ENCODE measurements around the gene MOB3A. TPM values are rescaled to one million over a fixed set of nuclear protein-coding genes. Genes with fewer than 3 reads are reported as not detected.

The MOB3A gene
- polyA plus RNA-seq, 1 of the 3 experiments (the other 2 are of a cell fraction): 24.1 TPM

GRCh38 chr19:2097203-2097885 lies 1.2 kb upstream of the MOB3A start:
- DNase-seq: no peak
- CTCF ChIA-PET: interaction anchor here (1.1 kb wide), 2 partner anchors 13 to 65 kb away, joined by 3 to 4 read pairs; no protein-coding TSS in a partner anchor

GRCh38 chr19:2096480-2097202 lies 515 bp upstream of the MOB3A start, which contains the start of gene IZUMO4:
IZUMO4 (plus strand) TSS chr19:2096915; CDS start chr19:2096946, 31 bp downstream.
- POLR2A ChIA-PET: no interaction called here
- Histone ChIP-seq H3K9me3 (no peaks in the 10 kb centered on the region), H3K27me3 (ENCODE audit: insufficient read depth) (no peaks in the 10 kb centered on the region), H3K79me2 (ENCODE audit: insufficient read depth) (peaks cover 43% of the 10 kb centered on the region), H3K9ac (peak within 1 kb of the TSS; percentile 82), H3K27ac (ENCODE audit: low read depth in 2 of 2, low read length in 1 of 2) (peak within 1 kb of the TSS; percentile 82 to 92), H3K4me2 (peak within 1 kb of the TSS; percentile 96), H3K9me2 (no peaks in the 10 kb centered on the region), H3F3A (replicated peaks; ENCODE audit: insufficient read depth) (peaks cover 10% of the 10 kb centered on the region), H3K36me3 (replicated peaks in 1 of 2; ENCODE audit: control insufficient read depth in 1 of 2, insufficient read depth in 2 of 2, low read length in 1 of 2) (peaks cover 11 to 21% of the 10 kb centered on the region in 2 experiments), H2AFZ (ENCODE audit: low read depth) (peak within 1 kb of the TSS; percentile 80; the same call in 1 of the 2 replicates), H3K4me1 (ENCODE audit: control insufficient read depth in 1 of 2, insufficient read depth in 2 of 2, low read depth in 1 of 2, low read length in 1 of 2) (peaks cover 3 to 17% of the 10 kb centered on the region in 2 experiments; a peak in 1 of 4 replicates), H3K4me3 (ENCODE audit: low read depth in 2 of 2, low read length in 1 of 2) (peak within 1 kb of the TSS; percentile 56 to 92), H4K20me1 (ENCODE audit: insufficient read depth) (no peaks in the 10 kb centered on the region)
- CTCF ChIA-PET: interaction anchor here (1.1 to 2.1 kb wide), 4 partner anchors 14 to 167 kb away, joined by 4 to 7 read pairs (median 6); no protein-coding TSS in a partner anchor
- 0% methylated on average over 10 of the region's 70 CpGs for WGBS (ENCODE audit: low lambda C conversion rate)
- peak; percentile 99 for DNase-seq
- TF ChIP-seq NFIC (IDR thresholded peaks at IDR 0.05; ENCODE audit: borderline replicate concordance) (no peak), MXI1 (IDR thresholded peaks at IDR 0.05; ENCODE audit: low read depth, low read length) (peak; percentile 94), USF1 (IDR thresholded peaks at IDR 0.05; ENCODE audit: borderline replicate concordance, low read depth) (no peak), GABPA (IDR thresholded peaks at IDR 0.05; ENCODE audit: low read depth) (no peak), EP300 (IDR thresholded peaks at IDR 0.05; ENCODE audit: borderline replicate concordance in 1 of 2, low read depth in 1 of 2, low read length in 1 of 2) (no peak), TAF1 (IDR thresholded peaks at IDR 0.05; ENCODE audit: borderline replicate concordance, low read depth, low read length) (no peak), FOXM1 (IDR thresholded peaks at IDR 0.05; ENCODE audit: low read depth) (no peak), REST (IDR thresholded peaks at IDR 0.05; ENCODE audit: low read depth, low read length) (no peak), EZH2phosphoT487 (IDR thresholded peaks at IDR 0.05; ENCODE audit: borderline replicate concordance, low read depth) (no peak), SMC3 (IDR thresholded peaks at IDR 0.05; ENCODE audit: low read depth, low read length) (no peak), ELF1 (IDR thresholded peaks at IDR 0.05) (no peak), USF2 (IDR thresholded peaks at IDR 0.05; ENCODE audit: borderline replicate concordance, low read depth, low read length) (no peak), MAX (IDR thresholded peaks at IDR 0.05; ENCODE audit: low read depth) (peak; percentile 56), TCF12 (IDR thresholded peaks at IDR 0.05) (no peak), TEAD4 (IDR thresholded peaks at IDR 0.05; ENCODE audit: borderline replicate concordance, insufficient read depth) (no peak), RCOR1 (IDR thresholded peaks at IDR 0.05; ENCODE audit: low read length) (peak; percentile 49; the same call in 1 of the 2 replicates), RFX5 (IDR thresholded peaks at IDR 0.05; ENCODE audit: low read length) (peak; percentile 21; the same call in 1 of the 2 replicates), POLR2AphosphoS5 (IDR thresholded peaks at IDR 0.05; ENCODE audit: low read depth, low read length) (no peak), SIN3A (IDR thresholded peaks at IDR 0.05; ENCODE audit: borderline replicate concordance, low read depth, low read length) (peak; percentile 68; the same call in 1 of the 2 replicates), JUND (IDR thresholded peaks at IDR 0.05) (no peak)

More at GRCh38 chr19:2097203-2097885, 1.2 kb upstream of the MOB3A start:
- Histone ChIP-seq H3K27me3 (ENCODE audit: insufficient read depth) (no peaks in the 10 kb centered on the region), H3K9me2 (no peaks in the 10 kb centered on the region), H3K79me2 (ENCODE audit: insufficient read depth) (peaks cover 36% of the 10 kb centered on the region), H3K27ac (ENCODE audit: low read depth in 2 of 2, low read length in 1 of 2) (peak overlapping the region in 1 of 2 experiments; percentile 35; a peak in 1 of 4 replicates), H4K20me1 (ENCODE audit: insufficient read depth) (0 out of 2 replicates have a peak, but pooled peaks cover 7% of the 10 kb centered on the region), H3K4me3 (ENCODE audit: low read depth in 2 of 2, low read length in 1 of 2) (peak overlapping the region; percentile 44 to 56), H3F3A (replicated peaks; ENCODE audit: insufficient read depth) (peaks cover 10% of the 10 kb centered on the region), H2AFZ (ENCODE audit: low read depth) (0 out of 2 replicates have a peak overlapping the region, but pooled peaks have one; percentile 59), H3K9ac (no peak overlapping the region), H3K36me3 (replicated peaks in 1 of 2; ENCODE audit: control insufficient read depth in 1 of 2, insufficient read depth in 2 of 2, low read length in 1 of 2) (peaks cover 18 to 25% of the 10 kb centered on the region in 2 experiments), H3K4me2 (peak overlapping the region; percentile 96; the same call in 1 of the 2 replicates), H3K4me1 (ENCODE audit: control insufficient read depth in 1 of 2, insufficient read depth in 2 of 2, low read depth in 1 of 2, low read length in 1 of 2) (peaks cover 3 to 17% of the 10 kb centered on the region in 2 experiments; a peak in 1 of 4 replicates), H3K9me3 (no peaks in the 10 kb centered on the region)
- POLR2A ChIA-PET: interaction anchor here (0.6 kb wide), 1 partner anchor 681 kb away, joined by 3 read pairs; no protein-coding TSS in a partner anchor
- 39% methylated on average over 15 of the region's 30 CpGs for WGBS (ENCODE audit: low lambda C conversion rate)
- no peak for TF ChIP-seq TAF1 (IDR thresholded peaks at IDR 0.05; ENCODE audit: borderline replicate concordance, low read depth, low read length)
